ENCODE data around the gene DCAF4L1.

- TF ChIP-seq REST (IDR thresholded peaks at IDR 0.05; ENCODE audit: low read depth) (no peak), EGR1 (IDR thresholded peaks at IDR 0.05) (no peak), YY1 (IDR thresholded peaks at IDR 0.05; ENCODE audit: low read depth) (no peak), EP300 (IDR thresholded peaks at IDR 0.05; ENCODE audit: borderline replicate concordance) (no peak), NFIC (IDR thresholded peaks at IDR 0.05) (no peak)
Observed at GRCh38 chr4:41957634-41958033, 23.9 kb upstream of the DCAF4L1 start.
